CD4-positive, alpha-beta T cell treated with Interleukin-21 for 1 hour (primary cell): ENCODE results near the gene MYO5A.

Experiments
- DNase-seq: peaks from one replicate; pipeline ENCODE4 v3.0.0-alpha.2; 2020

MYO5A gene

DNA sequence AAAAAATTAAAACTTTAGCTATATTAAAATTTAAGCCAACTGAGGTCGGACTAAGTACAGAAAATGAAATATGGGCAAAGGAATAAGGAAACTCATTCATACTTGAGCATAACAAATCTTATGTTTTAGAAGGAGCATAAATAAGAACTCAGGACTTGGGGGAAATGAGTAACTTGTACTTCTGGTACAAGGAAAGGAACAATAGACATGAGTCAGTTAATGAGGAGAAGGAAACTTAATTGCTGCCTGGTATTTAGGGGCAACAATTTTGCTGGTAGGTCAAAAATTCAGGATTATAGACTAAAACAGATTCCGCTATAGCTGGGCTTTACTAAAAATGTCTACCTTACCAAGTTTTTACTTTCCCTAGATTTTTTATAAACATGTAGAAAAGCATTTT, 113.1 kb downstream of the MYO5A start:
- no peak for DNase-seq

DNA sequence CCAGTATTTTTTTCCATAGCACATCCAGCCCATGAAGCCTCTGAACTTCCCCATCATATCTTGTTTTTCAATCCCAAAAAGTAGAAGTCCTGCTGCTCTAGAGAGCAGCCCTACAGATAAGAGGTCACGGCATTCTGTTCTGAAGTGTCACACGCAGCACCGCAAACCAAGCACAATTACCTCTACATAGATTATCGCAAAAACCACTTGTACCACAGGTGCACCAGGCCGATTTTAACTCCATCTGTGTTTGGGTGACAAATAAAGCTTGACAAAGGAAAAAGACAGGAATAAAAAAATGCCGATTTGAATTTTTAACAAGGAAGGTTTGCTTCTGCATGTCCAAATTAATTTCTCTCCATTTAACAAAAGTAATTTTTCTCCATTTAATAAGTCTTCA, 113.7 kb downstream of the MYO5A start:
- no peak for DNase-seq

DNA sequence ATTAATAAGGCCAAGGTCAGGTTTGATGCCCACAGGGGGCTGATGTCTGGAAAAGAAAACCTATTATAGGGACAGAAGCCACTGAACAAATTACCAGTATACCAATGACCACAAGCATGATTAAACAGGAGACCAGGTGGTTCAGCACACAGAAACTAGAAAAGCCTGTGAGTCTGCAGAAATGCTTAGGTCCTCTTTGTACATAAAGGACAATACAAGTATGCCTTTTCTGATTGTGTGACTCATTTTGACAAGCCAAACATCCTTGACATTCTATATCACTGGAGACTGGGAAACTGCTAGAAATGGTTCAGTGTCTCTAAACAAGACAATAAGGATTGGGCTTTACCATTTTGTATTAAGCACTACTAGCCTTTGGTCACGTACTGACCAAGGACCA, 119.9 kb downstream of the MYO5A start:
- no peak for DNase-seq

DNA sequence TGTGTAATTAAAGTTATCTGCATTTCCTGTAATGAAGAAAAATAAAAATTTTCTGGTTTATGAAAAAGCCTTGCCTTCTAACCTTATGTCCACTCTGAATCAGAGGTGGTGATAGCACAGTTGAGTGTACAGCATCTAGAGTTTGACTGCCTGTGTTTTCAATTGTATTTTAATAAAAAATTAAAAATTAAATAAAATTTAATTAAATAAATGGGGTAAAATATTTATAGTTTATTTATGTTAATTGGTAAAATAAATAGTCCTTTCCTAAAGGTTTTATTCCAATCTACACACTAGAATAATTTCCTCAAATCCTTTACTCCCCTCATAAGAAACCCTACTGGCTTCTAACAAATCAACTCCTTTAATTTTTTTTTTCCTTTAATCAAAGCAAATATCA, 121.3 kb downstream of the MYO5A start:
- no peak for DNase-seq

DNA sequence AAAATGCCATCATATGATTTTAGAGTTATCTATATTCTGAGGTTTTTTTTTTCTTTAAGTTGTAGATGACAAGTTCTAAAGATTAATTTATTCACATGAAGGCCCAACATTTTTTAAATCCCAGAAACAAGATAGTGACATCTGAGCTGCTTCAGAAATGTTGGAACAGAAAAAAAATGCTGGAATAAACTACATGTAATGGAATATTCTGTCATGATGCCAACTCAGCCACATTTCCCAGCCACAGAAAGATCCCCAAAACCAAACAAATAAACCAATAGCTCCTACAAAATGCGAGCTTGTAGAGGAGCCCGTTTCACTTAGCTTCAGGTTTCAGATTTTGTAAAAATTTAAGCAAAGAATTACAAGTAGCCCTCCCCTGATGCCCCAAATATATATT, 122.1 kb downstream of the MYO5A start:
- DNase-seq: no peak

DNA sequence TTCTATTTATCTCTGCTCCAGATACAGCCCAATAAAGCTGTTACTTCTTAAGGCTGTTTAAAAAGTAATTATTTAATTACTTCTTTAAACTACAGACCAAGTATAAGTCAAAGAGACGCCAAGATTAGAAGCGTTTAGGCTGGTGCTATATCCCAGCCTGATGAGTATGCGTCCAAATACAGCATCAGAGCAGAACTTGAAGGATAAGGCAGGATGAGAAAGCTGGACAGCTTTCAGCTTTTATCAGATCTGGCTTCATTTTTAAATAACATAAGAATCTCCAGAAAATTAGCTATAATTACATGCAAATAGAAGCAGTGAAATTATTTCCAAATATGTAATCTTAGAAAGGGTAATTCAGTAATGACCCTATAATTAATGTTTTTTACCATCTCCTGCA, 122.8 kb downstream of the MYO5A start:
- no peak for DNase-seq

DNA sequence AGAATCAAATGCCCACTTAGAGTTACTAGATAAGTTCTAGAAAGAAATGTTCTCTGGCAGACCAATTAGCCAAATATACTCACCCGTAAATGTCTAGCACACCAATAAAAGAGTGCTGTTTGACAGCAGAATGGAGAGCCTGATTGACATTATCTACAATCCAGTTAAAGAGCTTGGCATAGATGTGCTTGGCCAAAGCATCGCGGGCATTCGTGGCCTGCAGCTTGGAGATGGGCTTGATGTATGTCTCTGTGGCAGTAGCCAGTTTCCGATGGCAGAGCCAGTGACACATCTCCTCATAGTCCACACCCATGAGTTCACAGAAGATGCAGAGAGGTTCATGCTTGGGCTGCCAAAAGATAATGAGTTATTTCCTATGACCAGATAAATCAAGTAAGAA, 131.6 kb downstream of the MYO5A start:
- no peak for DNase-seq

DNA sequence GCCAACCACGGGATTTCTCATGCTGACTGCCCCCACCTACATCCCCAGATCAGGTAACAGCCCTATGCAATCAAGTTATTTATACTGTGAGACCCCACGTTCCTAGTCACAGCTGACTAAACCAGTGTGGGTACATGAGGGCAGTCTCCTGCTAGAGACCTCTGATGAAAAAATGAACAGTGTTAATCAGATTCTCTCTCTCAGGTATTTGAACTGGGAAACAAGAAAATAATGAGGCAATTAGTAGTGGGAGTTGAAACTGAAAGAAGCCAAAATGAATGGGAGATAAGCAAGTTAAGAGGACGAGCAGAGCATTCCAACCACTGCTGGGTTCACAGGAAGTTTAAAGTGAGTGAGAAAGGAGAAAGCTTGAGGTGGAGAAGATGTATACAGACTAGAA, 134.6 kb downstream of the MYO5A start:
- no peak for DNase-seq

DNA sequence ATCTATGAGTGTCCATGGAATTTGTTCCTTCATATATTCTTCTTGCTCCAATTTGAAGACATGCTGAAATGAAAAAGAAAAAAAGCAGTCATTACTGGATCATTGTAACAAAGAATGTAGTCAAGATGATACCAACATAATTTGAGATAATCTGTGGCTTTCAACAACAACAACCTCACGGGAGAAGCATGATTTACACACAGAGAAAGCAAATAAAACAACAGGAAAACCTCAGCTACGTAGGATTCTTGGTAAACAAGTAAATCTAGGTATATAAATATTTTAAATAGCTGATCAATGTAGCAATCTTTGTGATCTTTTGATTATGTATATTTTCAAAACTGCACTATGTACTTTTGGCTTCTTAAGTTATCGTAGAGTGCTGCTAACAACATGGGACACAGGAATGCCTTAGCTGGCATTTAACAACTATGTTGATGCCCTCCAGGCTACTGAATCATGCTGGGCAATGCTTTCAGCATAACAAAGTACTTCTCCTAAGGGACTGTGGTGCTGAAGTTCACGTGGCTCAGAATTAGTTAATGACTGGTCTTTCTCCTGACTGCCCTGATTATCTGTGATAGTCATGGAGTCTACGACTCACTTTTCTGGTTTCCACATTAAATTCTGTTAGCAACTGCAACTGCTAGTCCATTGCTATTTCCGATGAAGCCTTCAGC, 136.5 kb downstream of the MYO5A start:
- no peak for DNase-seq

DNA sequence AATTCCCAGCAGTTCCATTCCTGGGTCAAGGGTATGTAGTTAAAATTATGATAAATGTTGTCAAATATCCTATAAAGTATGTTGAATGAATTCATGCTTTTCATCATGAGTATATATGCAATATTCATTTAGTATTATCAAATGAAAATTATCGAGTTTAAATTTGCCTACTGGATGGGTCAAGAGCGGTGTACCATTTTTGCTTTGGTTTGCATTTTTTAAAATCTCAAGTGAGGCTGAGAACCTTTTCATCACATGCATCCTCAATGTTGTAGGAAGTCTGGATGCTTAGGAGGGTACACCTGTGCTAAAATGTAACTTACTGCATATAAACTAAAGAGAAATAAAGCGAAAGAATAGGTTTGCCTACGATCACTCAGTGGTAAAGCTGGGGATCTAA, 137.6 kb downstream of the MYO5A start:
- DNase-seq: no peak

DNA sequence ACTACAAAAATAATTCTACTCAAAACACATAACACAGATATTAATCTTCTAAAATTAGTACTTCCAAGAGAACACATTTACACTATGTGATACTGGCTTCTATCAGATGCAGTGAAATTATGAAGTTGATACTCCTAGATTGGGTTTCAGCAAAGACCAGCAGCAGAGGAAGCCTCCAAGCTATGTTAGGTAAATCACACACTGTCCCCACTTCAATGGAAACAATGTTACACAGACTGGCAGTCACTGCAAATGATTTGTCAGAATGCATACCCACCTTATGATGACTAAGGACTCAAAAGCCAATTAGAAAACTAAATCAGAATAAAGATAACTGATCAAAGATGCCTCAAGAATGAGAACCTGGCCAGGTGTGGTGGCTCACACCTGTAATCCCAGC, 143.0 kb downstream of the MYO5A start:
- no peak for DNase-seq

DNA sequence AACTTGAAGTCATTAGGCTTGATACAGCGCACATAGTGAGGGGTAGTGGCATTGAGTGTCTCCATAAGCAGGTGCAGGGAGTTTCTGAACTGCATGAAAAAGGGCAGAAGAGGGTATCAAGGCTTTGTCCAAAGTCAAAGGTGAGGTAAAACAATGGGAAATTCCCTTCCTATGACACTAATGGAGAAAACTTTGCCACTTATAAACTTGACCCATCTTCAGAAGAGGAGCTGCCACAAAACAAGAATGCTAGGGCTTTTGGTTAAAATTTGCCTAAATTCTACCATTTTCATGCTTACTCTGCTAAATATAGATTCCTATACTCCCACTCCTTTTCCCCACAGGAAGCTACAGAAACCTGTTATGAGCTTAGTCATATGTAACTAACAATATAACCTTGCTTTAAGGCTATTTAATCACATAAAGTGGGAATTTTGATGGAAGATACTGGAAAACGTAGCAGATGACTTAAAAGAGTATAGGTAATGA, 145.5 kb downstream of the MYO5A start:
- DNase-seq: no peak

DNA sequence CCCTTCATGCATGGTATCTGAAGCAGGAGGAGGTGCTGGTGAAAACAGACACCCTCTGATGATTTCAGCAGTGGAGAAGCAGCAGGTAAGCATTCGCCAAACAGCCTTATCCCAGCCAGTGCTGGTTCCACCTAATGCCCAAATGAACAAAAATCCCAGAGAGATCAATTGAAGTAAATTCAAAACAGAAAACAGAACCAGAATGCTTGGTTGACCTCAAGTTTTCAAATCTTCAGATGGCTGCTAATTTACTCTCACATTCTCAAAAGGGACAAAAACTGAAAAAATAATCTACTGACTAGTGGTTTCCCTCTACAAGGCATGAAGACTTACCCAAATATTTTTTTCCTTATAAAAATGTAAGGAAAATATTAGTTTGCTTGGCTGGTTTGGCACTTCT, 146.0 kb downstream of the MYO5A start:
- no peak for DNase-seq

DNA sequence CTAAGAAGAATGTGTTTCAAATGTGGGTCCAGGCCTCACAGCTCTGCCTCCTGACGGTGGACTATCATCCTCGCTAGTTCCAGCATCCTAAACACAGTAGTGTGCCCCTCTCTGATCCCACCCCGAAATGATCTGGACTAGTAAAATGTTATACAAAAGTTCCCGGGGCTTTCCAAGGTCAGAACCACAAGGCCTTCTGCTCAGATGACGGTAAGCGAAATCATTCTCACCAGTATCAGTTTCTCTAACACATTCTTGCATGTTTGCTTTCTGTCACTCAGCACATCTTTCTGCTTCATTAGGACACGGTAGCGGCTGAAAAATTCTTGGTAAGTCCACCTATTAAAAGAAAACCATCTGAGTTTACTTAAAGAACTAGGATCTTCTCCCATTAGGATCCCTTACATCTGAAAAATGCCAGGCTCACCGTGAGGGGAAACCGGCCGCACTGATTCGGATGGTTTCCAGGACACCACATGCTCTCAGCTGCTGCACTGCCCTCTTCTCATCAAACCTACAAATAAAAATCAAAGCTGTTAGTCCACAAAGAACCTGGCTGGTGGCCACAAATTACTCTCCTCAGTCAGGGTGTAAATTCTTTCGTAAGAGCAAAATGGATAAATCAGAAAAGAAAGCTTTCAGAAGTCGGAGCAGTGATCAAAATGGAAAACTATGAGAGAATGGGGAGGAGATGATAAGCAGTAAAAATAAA, 149.1 kb downstream of the MYO5A start:
- DNase-seq: no peak

DNA sequence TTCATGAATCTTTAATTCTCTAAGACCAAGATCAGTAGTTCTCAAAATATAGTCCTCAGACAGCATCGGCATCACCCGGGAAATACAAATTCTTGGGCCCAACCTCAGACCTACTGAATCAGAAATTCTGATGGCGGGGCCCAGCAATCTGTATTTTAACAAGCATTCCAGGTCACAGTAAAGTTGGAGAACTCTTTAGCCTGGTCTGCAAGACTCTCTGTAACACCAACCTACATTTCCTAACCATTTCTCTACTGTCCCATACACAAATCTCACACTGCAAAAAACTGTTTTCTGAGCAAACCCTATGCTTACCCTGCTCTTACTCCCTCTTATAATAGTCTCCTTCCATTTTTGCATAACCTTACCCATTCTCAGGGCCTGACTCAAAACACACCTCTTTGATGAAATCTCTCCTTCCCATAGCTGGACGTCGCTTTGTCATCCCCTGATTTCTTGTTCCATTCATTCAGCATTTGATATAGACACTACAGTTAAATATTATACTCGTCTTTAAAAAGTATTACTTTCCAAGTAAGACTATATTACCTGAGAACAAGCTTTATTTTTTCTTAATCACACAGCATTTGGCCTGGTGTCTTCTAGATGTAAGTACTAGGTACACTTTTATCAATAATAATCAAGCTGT, 149.8 kb downstream of the MYO5A start:
- DNase-seq: no peak

DNA sequence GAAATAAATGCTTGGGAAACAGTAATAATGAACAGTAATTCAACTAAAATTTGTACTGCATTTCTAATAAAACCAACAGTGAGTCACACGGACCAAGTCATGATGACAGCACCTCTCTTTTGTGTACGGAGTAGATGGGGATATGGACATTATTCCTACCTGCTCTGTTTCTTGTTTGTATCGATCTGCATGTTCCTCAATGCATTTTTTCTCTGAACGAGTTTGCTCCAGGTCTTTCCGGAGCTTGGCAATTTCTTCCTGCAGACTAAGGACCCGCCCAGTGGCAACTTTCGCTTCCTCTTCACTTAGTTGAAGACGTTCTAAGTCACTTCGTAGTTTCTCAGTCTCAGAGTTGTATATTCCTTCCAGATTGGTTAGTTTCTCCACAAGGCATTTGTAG, 158.7 kb downstream of the MYO5A start:
- DNase-seq: no peak

DNA sequence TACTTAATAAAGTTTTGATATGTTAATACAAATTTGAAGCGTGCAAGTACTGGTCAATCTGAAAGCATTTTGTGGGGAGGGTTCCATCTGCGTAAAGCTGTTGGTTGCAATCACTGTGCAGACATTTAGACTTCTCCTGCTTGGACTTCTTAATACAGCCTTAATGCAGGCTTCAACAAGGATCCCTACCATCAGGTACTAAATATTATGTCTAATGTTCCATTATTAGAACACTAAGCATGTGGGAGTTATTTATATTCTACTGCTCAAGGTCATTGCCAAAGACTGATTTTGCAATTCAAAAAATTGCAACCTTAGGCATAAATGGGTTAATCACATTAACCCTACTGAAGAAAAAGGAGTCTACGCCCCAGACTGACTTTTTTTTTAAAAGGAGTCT, 159.2 kb downstream of the MYO5A start:
- DNase-seq: no peak

DNA sequence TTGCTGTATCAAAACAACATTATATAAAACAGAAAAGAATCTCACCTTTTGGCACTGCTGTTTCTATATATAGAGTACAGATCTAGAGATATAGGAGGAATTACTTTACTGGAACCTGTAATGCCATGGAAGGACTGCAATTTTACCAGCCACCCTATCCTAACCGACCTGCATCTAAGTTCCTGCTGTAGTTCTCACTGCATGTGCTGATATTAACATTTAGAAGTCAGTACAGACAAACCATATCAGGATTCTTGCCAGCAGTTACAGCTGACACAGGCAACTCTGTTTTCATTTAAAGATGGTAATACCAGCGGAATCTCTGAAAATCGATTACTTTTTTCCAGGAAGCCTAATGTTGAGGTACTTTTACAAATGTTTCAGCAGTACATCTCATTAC, 159.7 kb downstream of the MYO5A start:
- no peak for DNase-seq

DNA sequence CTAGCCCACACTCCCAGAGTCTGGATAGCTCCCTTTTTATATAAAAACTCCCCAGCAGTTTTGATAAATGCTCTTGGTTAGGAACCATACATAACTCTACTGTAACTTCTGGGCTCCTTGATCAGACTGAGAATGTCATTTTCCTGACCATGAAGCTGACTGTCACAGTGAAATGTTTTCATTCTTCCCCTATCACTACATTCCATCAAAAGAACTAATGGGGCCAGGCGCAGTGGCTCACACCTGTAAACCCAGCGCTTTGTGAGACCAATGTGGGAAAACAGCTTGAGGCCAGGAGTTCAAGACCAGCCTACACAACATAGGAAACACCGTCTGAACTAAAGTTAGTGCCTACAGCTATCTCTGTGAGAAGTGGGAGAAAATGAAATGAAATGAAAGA, 160.3 kb downstream of the MYO5A start:
- DNase-seq: no peak

DNA sequence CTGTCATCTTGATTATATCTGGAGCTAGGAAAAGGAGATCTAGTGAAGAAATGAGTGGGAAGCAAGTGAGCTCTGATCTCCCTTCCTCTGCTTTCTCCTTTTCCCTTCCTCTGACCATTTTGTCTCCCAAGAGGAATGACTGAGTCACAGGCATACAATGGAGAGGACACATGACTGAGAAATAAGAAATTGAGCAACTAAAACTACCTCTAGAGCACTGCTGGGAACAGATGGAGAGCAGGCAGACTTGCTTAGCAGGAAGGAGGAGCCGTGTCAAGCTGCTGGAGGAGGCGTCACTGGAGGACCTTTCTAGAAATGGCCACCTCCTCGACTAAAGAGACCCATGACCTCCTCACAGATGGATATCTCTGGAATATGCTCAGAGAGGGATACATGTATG, 166.2 kb downstream of the MYO5A start:
- no peak for DNase-seq

DNA sequence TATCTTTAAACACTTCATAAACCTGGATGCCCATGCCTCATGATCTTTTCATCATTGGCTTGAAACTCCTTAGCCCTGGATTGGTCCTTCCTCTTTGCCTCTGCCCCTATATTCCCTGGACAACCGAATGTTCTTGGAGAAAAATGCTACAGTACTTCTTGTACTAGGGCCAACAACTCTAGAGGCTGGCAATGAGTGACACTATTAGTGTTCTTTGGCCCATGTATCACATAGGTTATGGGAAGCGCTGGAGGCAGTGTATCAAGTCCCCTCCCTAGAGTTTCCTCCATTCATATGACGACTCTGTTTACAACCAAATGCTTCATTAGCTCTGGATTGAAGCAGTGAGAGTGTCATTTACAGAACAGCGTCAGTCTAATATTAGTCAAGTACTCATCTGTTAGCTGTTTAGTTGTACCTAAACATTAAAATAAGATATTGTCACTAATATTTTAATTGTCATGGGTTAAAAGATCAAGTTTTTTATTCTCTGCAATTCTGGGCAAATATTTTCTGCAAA, 166.6 kb downstream of the MYO5A start:
- DNase-seq: no peak

DNA sequence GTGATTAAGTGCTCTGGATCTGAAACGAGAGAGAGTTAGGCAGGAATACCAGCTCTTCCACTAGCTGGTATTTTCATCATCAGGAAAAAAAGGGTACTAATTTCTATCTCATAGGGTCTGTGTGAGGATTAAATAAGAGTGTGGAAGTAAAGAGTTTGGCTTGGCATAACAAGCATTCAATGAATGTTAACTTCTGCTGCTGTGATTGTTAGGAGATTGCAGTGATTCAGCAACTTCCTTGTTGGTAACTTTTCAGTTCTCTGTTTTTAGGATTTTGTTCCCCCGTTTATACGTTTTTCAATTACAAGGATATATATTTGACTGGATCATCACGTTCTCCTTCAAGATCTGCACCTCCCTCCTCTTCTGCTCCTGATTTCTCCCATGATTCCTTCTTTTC, 167.2 kb downstream of the MYO5A start:
- no peak for DNase-seq

DNA sequence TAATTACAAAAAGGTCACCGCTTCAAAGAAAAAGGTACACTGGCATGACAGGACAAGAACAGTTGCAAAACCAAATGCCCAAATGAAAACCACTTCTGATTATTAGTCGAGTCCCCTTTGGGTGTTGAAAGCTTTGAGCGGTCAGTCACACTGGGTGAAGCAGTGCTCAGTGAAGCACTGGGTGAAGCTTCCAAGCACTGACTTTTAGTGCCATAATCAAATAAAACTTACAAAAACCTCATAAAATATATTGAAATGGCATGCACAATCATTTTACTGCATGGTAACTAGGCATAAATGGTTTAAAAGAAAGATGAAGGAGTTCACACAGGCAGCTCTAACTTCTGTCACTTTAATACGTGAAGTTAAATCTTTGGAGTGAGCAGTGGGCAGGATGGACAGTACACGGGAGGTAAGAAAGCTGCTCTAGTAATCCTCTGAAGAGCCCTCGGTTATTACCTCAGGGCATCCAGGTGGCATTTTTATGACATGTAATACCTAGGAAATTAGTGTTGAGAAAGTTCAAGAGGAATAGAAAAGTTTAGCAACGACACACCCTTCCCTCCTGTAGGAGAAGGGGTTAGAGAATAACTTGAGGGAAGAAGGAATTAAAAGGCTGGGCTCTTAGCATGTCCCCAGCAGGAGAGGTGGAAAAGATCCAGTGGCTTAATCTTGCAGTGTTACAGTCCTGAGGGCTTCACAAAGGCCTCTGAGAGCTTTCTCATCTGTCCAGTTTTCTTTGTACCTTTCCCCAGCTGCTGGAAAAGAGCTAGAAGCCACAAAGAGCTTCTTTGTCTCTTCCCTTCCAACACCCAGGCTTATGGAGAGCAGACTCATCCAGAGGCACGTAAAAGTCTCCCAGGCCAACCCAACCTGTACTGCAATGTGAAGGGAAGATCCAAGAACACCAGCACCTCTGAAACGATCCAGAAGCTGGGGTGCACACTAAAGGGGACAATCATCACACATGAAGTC, 168.2 kb downstream of the MYO5A start:
- no peak for DNase-seq
